Eye (tissue), 1 donor: Measurements from ENCODE around the gene STAT4.

Experiments
- DNase-seq: peaks from one replicate; pipeline ENCODE4 v3.0.0-alpha.2; 2015

The STAT4 gene

DNA sequence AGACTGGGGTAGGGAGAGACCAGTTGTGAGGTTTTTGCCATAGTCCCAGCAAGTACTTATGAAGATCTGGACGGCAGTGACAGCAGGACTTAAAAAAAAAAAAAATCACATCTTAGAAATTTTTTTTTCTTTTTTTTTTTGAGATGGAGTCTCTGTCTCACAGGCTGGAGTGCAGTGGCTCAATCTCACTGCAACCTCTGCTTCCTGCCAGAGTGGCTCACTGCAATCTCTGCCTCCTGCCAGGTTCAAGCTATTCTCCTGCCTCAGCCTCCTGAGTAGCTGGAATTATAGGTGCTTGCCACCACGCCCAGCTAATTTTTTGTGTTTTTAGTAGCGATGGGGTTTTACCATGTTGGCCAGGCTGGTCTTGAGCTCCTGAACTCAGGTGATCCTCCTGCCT lies 22.4 kb upstream of the STAT4 start:
- no peak for DNase-seq

DNA sequence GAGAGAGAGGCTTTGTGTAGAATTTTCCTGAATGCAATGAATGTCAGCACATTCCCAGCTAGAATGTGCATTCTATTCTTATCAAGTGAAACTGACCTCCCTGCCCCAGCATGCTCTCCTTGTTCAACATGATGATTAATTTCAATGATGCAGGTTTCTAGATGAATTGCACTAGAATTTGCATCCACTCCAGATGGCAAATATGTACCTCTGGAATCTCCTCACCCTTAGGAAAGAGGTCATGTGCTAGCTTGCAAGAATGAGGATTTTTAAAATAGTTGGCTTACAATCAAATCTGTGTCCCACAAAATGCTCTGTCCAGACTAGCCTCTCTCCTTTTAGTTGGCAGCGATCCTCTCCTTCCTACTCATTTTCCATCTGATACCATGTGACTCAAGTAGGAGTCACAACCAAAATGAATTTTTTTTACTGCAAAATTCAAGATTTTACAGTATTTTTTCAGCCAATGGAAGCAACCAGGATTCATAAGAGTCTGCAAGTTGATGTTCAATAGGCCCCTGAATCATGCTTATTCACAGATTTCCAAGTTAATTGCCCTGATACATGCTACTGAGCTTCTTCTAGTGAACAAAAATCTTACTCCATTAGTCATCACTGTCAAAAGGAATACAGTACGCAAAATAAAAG lies 21.0 kb upstream of the STAT4 start:
- peak; percentile 40 for DNase-seq

DNA sequence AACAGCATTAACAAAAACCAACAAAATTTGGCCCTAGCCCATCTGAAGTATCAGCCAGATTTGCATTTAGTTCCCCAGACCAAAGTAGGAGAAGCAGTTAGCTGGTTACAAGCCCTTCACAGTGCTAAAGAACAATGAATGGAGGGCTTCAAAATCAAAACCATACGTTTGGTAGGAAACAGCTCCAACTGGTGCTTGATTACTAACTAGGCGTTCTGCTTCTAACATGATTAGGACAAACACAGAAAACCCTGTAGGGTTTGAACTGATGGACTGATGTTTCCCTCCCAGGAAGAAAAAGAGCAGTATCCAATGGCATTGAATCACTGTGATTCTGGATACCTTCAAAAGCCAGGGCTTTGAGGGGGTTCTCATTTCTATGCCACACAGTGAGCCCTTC lies 20.5 kb upstream of the STAT4 start:
- no peak for DNase-seq

DNA sequence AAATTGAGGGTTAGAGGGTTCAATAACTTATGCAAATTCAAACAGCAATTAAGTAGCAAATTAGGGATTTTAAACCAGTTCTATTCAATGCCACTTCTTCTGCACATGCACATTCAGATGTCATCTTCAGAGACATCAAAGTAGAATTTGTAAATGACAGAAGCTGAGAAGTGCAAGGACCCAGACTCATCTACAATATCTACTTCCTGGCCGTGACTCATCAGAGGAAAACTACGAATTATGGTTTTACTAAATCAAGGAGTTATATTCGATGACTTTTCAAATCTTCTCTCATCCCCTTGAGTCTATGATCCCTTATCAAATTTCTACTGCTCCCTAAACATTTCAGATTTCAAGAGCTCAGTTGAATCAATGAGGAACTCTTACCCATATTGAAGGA lies 20.0 kb upstream of the STAT4 start:
- no peak for DNase-seq

DNA sequence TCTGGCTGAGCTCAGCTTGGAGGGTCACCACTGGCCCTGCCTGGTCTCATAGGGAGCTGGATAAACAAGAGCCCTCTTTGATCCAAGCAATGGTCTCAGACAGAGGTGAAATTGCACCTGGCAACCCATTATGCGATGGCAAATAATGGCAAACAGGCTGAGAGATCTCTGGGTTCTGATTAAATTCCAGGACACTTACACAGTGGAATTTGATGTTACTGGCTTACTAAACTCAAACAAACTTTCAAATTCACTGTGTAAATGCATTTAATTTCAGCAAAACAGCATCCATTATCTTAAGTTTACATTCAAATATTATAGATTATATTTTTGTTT lies 19.5 kb upstream of the STAT4 start:
- no peak for DNase-seq

- no peak for DNase-seq
These were observed 18.9 kb upstream of the STAT4 start for GRCh38 chr2:191169456-191170300.

GRCh38 chr2:191167766-191168165 lies 17.0 kb upstream of the STAT4 start:
- no peak for DNase-seq

DNA sequence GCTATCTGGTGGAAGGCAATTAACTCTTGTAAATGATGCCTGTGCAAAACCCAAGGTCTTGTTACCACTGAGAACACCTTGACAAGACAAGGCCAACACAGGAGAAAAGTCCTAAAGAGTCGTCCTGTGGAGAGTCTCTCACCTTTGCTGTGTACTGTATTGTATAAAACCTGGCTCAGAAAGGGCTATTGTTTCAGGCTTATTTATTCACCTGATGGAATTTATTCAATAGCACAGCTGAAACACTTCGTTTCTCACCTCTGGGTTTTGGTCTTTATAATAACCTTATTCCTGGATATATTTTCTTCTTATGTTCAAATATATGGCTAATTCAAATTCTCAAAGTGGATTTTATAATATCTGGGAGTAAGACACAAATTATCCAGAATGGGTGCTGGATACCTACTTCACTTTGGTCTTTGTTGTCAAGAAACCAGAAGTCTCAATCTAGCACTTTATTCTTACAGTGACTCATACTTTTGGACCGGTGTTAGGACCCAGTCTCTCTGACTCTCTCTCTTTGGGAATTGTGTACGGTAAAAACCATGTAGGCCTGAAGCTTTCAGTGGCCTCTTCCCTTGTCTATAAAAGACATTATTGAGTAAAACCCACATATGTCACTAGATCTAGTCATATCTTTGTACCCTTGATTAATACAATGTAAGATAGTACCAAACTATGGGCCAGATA lies 16.1 kb upstream of the STAT4 start:
- no peak for DNase-seq

DNA sequence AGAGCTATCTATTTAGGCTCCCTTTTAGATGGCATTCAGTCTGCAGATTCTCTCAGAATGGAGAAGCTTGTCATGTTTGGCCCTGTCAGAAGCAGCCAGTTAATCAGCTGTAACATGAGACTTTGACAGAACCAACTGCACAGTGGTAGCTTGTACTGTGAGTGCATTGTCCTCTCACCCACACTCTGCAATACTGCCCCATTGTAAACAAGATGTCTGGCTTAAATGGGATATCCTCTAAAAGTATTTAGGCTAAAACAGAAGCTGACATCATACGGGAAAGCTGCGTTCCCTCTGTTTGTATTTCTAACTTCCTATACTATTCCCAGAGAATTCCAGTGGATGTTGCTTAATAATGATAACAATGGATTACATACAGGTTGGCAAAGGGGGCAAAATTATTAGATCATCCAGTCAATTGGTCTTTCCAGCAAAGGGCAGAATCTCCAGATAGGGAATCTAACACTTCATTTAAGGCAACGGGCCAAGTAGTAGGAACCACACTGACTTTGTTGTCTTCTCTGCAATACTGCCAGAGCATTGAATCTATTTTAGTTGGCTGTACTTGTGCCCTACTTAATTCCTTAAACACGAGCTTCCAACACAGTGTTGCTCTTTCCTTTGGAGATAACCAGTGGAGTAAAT lies 15.4 kb upstream of the STAT4 start:
- peak; percentile 58 for DNase-seq

GRCh38 chr2:191165176-191165643 lies 14.4 kb upstream of the STAT4 start:
- DNase-seq: peak; percentile 82

- DNase-seq: no peak
These were observed 8.0 kb upstream of the STAT4 start for GRCh38 chr2:191158747-191159146.

- no peak for DNase-seq
These were observed 7.4 kb upstream of the STAT4 start for GRCh38 chr2:191158193-191158592.

DNA sequence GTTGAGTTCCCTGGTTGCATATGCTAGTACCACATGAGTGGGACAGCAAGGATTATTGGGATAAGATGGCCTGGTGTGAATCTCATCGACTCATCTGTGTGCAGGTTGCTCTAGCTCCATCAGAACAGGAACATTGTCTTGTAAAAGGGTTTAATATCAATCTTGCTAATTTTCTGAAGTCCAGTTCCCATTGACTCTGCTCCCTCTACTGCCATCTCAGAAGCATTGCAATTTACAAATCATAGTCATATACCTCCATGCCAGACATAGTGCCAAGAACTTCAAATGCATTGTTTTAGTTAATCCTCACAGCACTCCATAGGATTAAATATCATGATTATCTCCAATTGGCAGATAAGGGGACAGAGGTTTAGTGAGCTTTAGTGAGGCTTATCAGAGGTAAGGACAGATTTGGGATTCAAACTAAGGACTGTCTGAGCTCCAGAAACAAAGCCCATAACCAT lies 4.8 kb upstream of the STAT4 start:
- no peak for DNase-seq

DNA sequence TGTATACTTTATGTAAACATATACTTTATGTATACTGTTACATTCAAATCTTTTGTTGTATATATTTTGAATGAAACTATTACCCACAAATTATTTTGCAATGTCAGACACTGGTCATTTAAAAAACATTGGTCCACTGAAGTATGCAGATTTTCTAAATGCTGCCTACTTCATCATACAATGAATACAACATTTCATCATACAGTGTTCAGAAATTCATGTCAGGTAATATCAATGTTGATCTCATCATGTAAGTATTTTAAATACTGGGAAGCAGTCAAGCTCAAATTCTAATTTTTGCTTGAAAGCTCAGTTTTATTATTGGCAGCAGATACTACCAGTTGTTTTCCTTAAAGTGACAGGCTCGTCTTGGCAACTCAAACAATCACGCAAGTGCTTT lies 2.9 kb upstream of the STAT4 start:
- no peak for DNase-seq

GRCh38 chr2:191152482-191153240 lies 1.9 kb upstream of the STAT4 start:
- DNase-seq: no peak

GRCh38 chr2:191151331-191151730 lies 537 bp upstream of the STAT4 start:
- DNase-seq: no peak

DNA sequence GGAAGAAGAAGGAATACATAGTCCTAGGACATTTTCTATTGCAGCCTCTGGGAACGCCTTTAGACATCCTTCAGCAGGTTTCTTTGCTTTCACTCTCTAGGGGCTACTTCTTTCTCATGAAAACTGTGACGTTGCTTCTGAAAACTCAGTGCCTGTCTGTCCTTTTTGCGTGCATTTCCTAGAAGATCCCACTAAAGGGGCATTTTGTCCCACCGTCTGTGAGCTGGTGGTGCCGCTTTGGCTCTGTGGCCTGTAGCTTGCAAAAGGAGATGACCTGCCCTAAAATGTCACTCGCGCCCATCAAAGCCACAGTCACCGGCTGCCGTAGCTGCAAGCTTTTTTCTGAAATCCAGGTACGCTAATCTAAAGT lies 579 bp downstream of the STAT4 start:
- DNase-seq: peak; percentile 45

- DNase-seq: no peak
These were observed 1.4 kb downstream of the STAT4 start for GRCh38 chr2:191149391-191149790.

- no peak for DNase-seq
These were observed 2.0 kb downstream of the STAT4 start for GRCh38 chr2:191148791-191149190.

DNA sequence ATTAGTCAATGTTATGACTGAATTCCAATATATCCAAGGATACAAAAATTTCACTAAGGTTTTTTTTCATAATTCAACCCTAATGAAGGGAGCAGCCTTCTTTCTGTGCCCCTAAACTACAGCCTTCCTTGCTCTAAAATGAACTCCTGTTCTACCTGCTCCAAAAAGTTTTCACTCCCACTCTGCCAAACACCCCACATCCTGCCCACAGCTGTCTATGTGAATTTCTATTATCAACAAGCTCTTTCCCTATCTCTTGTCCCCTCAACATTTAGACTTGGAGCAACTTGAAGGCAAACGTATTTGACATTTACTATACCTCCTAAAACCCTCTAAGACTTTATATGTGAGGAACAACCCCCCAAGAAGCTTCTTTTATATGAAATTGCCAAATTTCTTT lies 2.5 kb downstream of the STAT4 start:
- DNase-seq: no peak

- DNase-seq: no peak
These were observed 4.9 kb downstream of the STAT4 start for GRCh38 chr2:191145769-191146471.

- DNase-seq: no peak
These were observed 6.6 kb downstream of the STAT4 start for GRCh38 chr2:191144217-191144616.
